IPS DF 4.7 (cell line): ENCODE results near the gene NCK2.

Experiments used
- DNase-seq: peaks from one replicate; pipeline ENCODE4 v3.0.0-alpha.2; 2013; ENCODE audit warnings: low spot score; ENCODE audit errors: extremely low read depth

Gene NCK2

GRCh38 chr2:105734762-105735538 is 9.8 kb upstream of the NCK2 start:
- no peak for DNase-seq

GRCh38 chr2:105736145-105736544 is 8.6 kb upstream of the NCK2 start:
- DNase-seq: no peak

GRCh38 chr2:105737980-105738657 is 6.6 kb upstream of the NCK2 start:
- no peak for DNase-seq

- no peak for DNase-seq
Measured at GRCh38 chr2:105738658-105739241, 6.0 kb upstream of the NCK2 start.

GRCh38 chr2:105739426-105739825 is 5.3 kb upstream of the NCK2 start:
- no peak for DNase-seq

GRCh38 chr2:105739944-105740530 is 4.7 kb upstream of the NCK2 start:
- no peak for DNase-seq

- no peak for DNase-seq
Measured at GRCh38 chr2:105741174-105741573, 3.5 kb upstream of the NCK2 start.

- no peak for DNase-seq
Measured at GRCh38 chr2:105741617-105742016, 3.1 kb upstream of the NCK2 start.

- no peak for DNase-seq
Measured at GRCh38 chr2:105744091-105744908, 412 bp upstream of the NCK2 start.

GRCh38 chr2:105746177-105747080 is 1.7 kb downstream of the NCK2 start:
- no peak for DNase-seq

GRCh38 chr2:105747254-105747894 is 2.7 kb downstream of the NCK2 start:
- no peak for DNase-seq

GRCh38 chr2:105747991-105748390 is 3.3 kb downstream of the NCK2 start:
- DNase-seq: no peak

- DNase-seq: no peak
Measured at GRCh38 chr2:105748566-105748965, 3.9 kb downstream of the NCK2 start.

GRCh38 chr2:105749583-105750400 is 5.1 kb downstream of the NCK2 start:
- no peak for DNase-seq

- no peak for DNase-seq
Measured at GRCh38 chr2:105750735-105751134, 6.0 kb downstream of the NCK2 start.

GRCh38 chr2:105751272-105751671 is 6.6 kb downstream of the NCK2 start:
- DNase-seq: no peak

- DNase-seq: no peak
Measured at GRCh38 chr2:105752691-105753358, 8.1 kb downstream of the NCK2 start.

- no peak for DNase-seq
Measured at GRCh38 chr2:105753380-105753779, 8.7 kb downstream of the NCK2 start.
